Measurements from ENCODE around the gene NIN.

DNA sequence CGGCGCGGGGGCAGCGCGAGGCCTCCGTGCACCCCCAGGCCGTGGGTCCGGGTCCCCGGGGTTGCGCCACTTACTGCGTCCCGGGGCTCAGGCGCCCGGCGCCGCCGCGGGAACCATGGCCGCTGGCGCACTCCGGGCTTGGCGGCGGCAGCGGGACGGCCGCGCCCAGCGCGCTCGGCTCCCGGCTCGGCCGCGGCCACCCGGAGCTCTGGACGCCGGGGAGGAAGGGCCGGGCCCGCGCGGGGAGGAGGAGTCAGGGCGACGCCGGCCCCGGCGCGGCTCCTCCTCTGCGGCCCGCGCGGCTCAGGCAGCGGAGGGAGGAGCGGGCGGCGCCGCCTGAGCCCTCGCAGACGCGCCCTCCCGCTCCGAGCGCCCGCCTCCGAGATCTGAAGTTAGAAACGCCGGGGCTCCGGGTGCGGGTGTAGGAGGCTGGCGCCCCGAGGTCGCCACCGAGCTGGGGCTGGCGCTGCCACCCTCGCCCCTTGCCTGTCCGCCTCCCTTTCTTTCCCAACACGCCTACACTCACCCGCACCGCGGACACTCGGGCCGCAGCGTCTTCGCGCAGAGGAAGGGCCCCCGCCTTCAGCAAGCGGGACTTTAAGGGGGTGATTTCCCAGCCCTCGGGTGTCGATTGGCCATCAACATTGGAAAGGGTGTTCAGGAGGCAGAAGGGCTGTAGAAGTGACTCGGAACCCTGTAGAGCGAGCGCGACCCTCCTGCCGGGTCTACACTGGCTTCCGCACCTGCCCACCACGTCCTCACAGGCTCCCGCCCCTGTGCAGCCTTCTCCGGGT, at the start of gene NIN:
- TF ChIP-seq, protein P1, sequence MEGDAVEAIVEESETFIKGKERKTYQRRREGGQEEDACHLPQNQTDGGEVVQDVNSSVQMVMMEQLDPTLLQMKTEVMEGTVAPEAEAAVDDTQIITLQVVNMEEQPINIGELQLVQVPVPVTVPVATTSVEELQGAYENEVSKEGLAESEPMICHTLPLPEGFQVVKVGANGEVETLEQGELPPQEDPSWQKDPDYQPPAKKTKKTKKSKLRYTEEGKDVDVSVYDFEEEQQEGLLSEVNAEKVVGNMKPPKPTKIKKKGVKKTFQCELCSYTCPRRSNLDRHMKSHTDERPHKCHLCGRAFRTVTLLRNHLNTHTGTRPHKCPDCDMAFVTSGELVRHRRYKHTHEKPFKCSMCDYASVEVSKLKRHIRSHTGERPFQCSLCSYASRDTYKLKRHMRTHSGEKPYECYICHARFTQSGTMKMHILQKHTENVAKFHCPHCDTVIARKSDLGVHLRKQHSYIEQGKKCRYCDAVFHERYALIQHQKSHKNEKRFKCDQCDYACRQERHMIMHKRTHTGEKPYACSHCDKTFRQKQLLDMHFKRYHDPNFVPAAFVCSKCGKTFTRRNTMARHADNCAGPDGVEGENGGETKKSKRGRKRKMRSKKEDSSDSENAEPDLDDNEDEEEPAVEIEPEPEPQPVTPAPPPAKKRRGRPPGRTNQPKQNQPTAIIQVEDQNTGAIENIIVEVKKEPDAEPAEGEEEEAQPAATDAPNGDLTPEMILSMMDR (IDR thresholded peaks at IDR 0.05 in 8 of 11, conservative IDR thresholded peaks at IDR 0.05 in 3 of 11), result no peak
- TF ChIP-seq POLR2AphosphoS5 (IDR thresholded peaks at IDR 0.05), result peak; percentile 73 to 85 (median 84)
